NB4 (cell line): ENCODE data around the gene DAZ3.
"Not testable (repeated sequence)": the region's sequence is repeated elsewhere in the genome, so short reads cannot be mapped to it uniquely, and the experiment has no call there.

Experiments used
- POLR2A ChIP-seq: IDR thresholded peaks from 2 replicates; pipeline ENCODE4 v1.6.1; 2011; ENCODE audit warnings: mild to moderate bottlenecking; ENCODE audit not compliant: insufficient read length; ENCODE audit errors: extremely low read depth
- TF ChIP-seq, protein P1 (sequence below): IDR thresholded peaks from one replicate; pipeline ENCODE4 v1.5.1; 2012; ENCODE audit warnings: low read depth, low read length

DNA sequence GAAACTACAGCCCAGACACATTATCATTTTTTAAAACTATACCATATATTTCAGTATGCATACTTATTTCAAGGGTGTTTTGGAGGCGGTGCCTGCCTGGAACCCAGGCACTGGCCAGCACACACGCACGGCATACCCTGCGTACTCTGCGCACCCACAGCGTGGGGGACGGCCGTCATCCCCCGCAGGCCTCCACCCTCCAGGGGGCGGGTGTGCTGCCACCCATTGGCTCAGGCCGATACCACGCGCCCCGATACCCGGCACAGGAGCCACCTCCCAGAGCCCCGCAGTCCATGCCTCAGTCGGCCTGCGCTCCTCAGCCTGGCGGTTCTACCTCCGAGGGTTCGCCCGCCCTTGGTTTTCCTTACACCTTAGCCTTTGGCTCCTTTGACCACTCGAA is 20.4 kb upstream of the DAZ3 start, which contains the start of gene DAZ4:
- TF ChIP-seq POLR2A = not testable (repeated sequence)
- TF ChIP-seq, protein P1, sequence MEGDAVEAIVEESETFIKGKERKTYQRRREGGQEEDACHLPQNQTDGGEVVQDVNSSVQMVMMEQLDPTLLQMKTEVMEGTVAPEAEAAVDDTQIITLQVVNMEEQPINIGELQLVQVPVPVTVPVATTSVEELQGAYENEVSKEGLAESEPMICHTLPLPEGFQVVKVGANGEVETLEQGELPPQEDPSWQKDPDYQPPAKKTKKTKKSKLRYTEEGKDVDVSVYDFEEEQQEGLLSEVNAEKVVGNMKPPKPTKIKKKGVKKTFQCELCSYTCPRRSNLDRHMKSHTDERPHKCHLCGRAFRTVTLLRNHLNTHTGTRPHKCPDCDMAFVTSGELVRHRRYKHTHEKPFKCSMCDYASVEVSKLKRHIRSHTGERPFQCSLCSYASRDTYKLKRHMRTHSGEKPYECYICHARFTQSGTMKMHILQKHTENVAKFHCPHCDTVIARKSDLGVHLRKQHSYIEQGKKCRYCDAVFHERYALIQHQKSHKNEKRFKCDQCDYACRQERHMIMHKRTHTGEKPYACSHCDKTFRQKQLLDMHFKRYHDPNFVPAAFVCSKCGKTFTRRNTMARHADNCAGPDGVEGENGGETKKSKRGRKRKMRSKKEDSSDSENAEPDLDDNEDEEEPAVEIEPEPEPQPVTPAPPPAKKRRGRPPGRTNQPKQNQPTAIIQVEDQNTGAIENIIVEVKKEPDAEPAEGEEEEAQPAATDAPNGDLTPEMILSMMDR = not testable (repeated sequence)
